ENCODE results near the gene LYST. TPM values are rescaled to one million over a fixed set of nuclear protein-coding genes. Genes with fewer than 3 reads are reported as not detected.

The LYST gene
- total and polyA plus RNA-seq, 2 donors (not counting 1 experiment from before 2014, with no cell fraction given), result 7.5 to 50.2 TPM

- no peaks in the 10 kb centered on the region for H3K36me3 ChIP-seq (ENCODE audit: control insufficient read depth, insufficient read depth, low read length)
- H2AFZ ChIP-seq (ENCODE audit: low read length), result no peak overlapping the region
- no peak overlapping the region for H3K4me3 ChIP-seq (replicated peaks in 1 of 4; ENCODE audit: control extremely low read depth in 1 of 4, insufficient read depth in 1 of 4, low read depth in 3 of 4, low read length in 4 of 4)
- no peak overlapping the region for H3K4me2 ChIP-seq (ENCODE audit: extremely low read depth, insufficient read depth, low read length)
- no peaks in the 10 kb centered on the region for H3K9me3 ChIP-seq (ENCODE audit: control insufficient read depth, insufficient read depth, low read depth, low read length)
- H3K27me3 ChIP-seq (ENCODE audit: control insufficient read depth, insufficient read depth, low read length), result no peaks in the 10 kb centered on the region
- H4K20me1 ChIP-seq (ENCODE audit: control insufficient read depth, extremely low read depth, insufficient read depth, low read length), result no peaks in the 10 kb centered on the region
- H3K79me2 ChIP-seq (ENCODE audit: control insufficient read depth, insufficient read depth, low read length), result no peaks in the 10 kb centered on the region
- no peak overlapping the region for H3K27ac ChIP-seq (ENCODE audit: insufficient read depth, low read length)
- DNase-seq (ENCODE audit: low read depth in 2 of 2), result no peak
- no peak overlapping the region for H3K9ac ChIP-seq (ENCODE audit: insufficient read depth, low read length)
- TF ChIP-seq CTCF (conservative IDR thresholded peaks at IDR 0.05 in 1 of 2, IDR thresholded peaks at IDR 0.05 in 1 of 2; ENCODE audit: low read depth in 1 of 2, low read length in 2 of 2) (no peak), EZH2 (IDR thresholded peaks at IDR 0.05; ENCODE audit: low read length, missing control alignments) (no peak)
- no peaks in the 10 kb centered on the region for H3K4me1 ChIP-seq (ENCODE audit: control insufficient read depth, extremely low read depth, insufficient read depth, low read length)
Observed at GRCh38 chr1:235767795-235768194, 98.9 kb downstream of the LYST start.

- DNase-seq (ENCODE audit: low read depth in 2 of 2), result no peak
- no peak overlapping the region for H3K9ac ChIP-seq (ENCODE audit: insufficient read depth, low read length)
- no peak overlapping the region for H2AFZ ChIP-seq (ENCODE audit: low read length)
- H3K4me1 ChIP-seq (ENCODE audit: control insufficient read depth, extremely low read depth, insufficient read depth, low read length), result no peaks in the 10 kb centered on the region
- no peaks in the 10 kb centered on the region for H3K27me3 ChIP-seq (ENCODE audit: control insufficient read depth, insufficient read depth, low read length)
- no peak overlapping the region for H3K4me2 ChIP-seq (ENCODE audit: extremely low read depth, insufficient read depth, low read length)
- no peak overlapping the region for H3K27ac ChIP-seq (ENCODE audit: insufficient read depth, low read length)
- no peaks in the 10 kb centered on the region for H3K79me2 ChIP-seq (ENCODE audit: control insufficient read depth, insufficient read depth, low read length)
- H4K20me1 ChIP-seq (ENCODE audit: control insufficient read depth, extremely low read depth, insufficient read depth, low read length), result no peaks in the 10 kb centered on the region
- H3K4me3 ChIP-seq (replicated peaks in 1 of 4; ENCODE audit: control extremely low read depth in 1 of 4, insufficient read depth in 1 of 4, low read depth in 3 of 4, low read length in 4 of 4), result no peak overlapping the region
- H3K9me3 ChIP-seq (ENCODE audit: control insufficient read depth, insufficient read depth, low read depth, low read length), result no peaks in the 10 kb centered on the region
- TF ChIP-seq CTCF (conservative IDR thresholded peaks at IDR 0.05 in 1 of 2, IDR thresholded peaks at IDR 0.05 in 1 of 2; ENCODE audit: low read depth in 1 of 2, low read length in 2 of 2), result no peak
- TF ChIP-seq EZH2 (IDR thresholded peaks at IDR 0.05; ENCODE audit: low read length, missing control alignments), result no peak
- no peaks in the 10 kb centered on the region for H3K36me3 ChIP-seq (ENCODE audit: control insufficient read depth, insufficient read depth, low read length)
Observed at GRCh38 chr1:235766794-235767285, 99.9 kb downstream of the LYST start.

GRCh38 chr1:235763962-235764361, 102.7 kb downstream of the LYST start:
- no peaks in the 10 kb centered on the region for H4K20me1 ChIP-seq (ENCODE audit: control insufficient read depth, extremely low read depth, insufficient read depth, low read length)
- no peaks in the 10 kb centered on the region for H3K36me3 ChIP-seq (ENCODE audit: control insufficient read depth, insufficient read depth, low read length)
- no peak overlapping the region for H3K27ac ChIP-seq (ENCODE audit: insufficient read depth, low read length)
- H3K79me2 ChIP-seq (ENCODE audit: control insufficient read depth, insufficient read depth, low read length), result no peaks in the 10 kb centered on the region
- H3K4me1 ChIP-seq (ENCODE audit: control insufficient read depth, extremely low read depth, insufficient read depth, low read length), result no peaks in the 10 kb centered on the region
- DNase-seq (ENCODE audit: low read depth in 2 of 2), result no peak
- H2AFZ ChIP-seq (ENCODE audit: low read length), result no peak overlapping the region
- no peaks in the 10 kb centered on the region for H3K27me3 ChIP-seq (ENCODE audit: control insufficient read depth, insufficient read depth, low read length)
- H3K4me2 ChIP-seq (ENCODE audit: extremely low read depth, insufficient read depth, low read length), result no peak overlapping the region
- no peaks in the 10 kb centered on the region for H3K9me3 ChIP-seq (ENCODE audit: control insufficient read depth, insufficient read depth, low read depth, low read length)
- H3K9ac ChIP-seq (ENCODE audit: insufficient read depth, low read length), result no peak overlapping the region
- no peak overlapping the region for H3K4me3 ChIP-seq (replicated peaks in 1 of 4; ENCODE audit: control extremely low read depth in 1 of 4, insufficient read depth in 1 of 4, low read depth in 3 of 4, low read length in 4 of 4)
- TF ChIP-seq CTCF (conservative IDR thresholded peaks at IDR 0.05 in 1 of 2, IDR thresholded peaks at IDR 0.05 in 1 of 2; ENCODE audit: low read depth in 1 of 2, low read length in 2 of 2) (no peak), EZH2 (IDR thresholded peaks at IDR 0.05; ENCODE audit: low read length, missing control alignments) (no peak)

Measured in fibroblast of lung (primary cell).